H9 (cell line): Measurements from ENCODE around the gene ARR3. TPM values are rescaled to one million over a fixed set of nuclear protein-coding genes. Genes with fewer than 3 reads are reported as not detected.

Source experiments
- DNase-seq: peaks from one replicate; pipeline ENCODE4 v3.0.0-alpha.2; 2017
- H2AFZ ChIP-seq: one replicate; pipeline ENCODE4 v1.6.1; 2013; ENCODE audit warnings: mild to moderate bottlenecking, low read length, control low read depth, moderate library complexity
- H2AK5ac ChIP-seq: 2 replicates; pipeline ENCODE4 v1.6.1; 2013; ENCODE audit warnings: low read length, control low read depth, mixed read lengths; ENCODE audit not compliant: insufficient read length
- H2BK120ac ChIP-seq: one replicate; pipeline ENCODE4 v1.6.1; 2013; ENCODE audit warnings: low read depth, mild to moderate bottlenecking, low read length, control low read depth, inconsistent platforms; ENCODE audit not compliant: poor library complexity, severe bottlenecking
- H2BK12ac ChIP-seq: 2 replicates; pipeline ENCODE4 v1.6.1; 2013; ENCODE audit warnings: low read length, control low read depth, mixed read lengths, low read depth; ENCODE audit not compliant: insufficient read length
- H2BK15ac ChIP-seq: 2 replicates; pipeline ENCODE4 v1.6.1; 2013; ENCODE audit warnings: low read depth, low read length, control low read depth
- H2BK20ac ChIP-seq: one replicate; pipeline ENCODE4 v1.6.1; 2013; ENCODE audit warnings: low read depth, mild to moderate bottlenecking, low read length, control low read depth, inconsistent platforms; ENCODE audit not compliant: poor library complexity, severe bottlenecking
- H2BK5ac ChIP-seq: 2 replicates; pipeline ENCODE4 v1.6.1; 2013; ENCODE audit warnings: low read length, control low read depth, mixed read lengths; ENCODE audit not compliant: insufficient read length
- H3K14ac ChIP-seq: 2 replicates; pipeline ENCODE4 v1.6.1; 2013; ENCODE audit warnings: low read length, control low read depth; ENCODE audit not compliant: insufficient read depth
- H3K18ac ChIP-seq: 2 replicates; pipeline ENCODE4 v1.6.1; 2013; ENCODE audit warnings: low read depth, mild to moderate bottlenecking, mixed read lengths, low read length, control low read depth; ENCODE audit not compliant: insufficient read length
- H3K23ac ChIP-seq: 2 replicates; pipeline ENCODE4 v1.6.1; 2013; ENCODE audit warnings: low read length, control low read depth, mixed read lengths, low read depth; ENCODE audit not compliant: insufficient read length
- H3K23me2 ChIP-seq: 2 replicates; pipeline ENCODE4 v1.6.1; 2013; ENCODE audit warnings: low read depth, mild to moderate bottlenecking, mixed read lengths, low read length, control low read depth; ENCODE audit not compliant: insufficient read length, poor library complexity, severe bottlenecking
- H3K27ac ChIP-seq: 2 replicates; pipeline ENCODE4 v1.5.1; 2013; ENCODE audit warnings: low read length, control low read depth, mixed read lengths, low read depth; ENCODE audit not compliant: insufficient read length
- H3K27me3 ChIP-seq: 2 replicates; pipeline ENCODE4 v1.6.1; 2013; ENCODE audit warnings: low read length, control low read depth, inconsistent platforms; ENCODE audit not compliant: insufficient read depth
- H3K4ac ChIP-seq: 2 replicates; pipeline ENCODE4 v1.6.1; 2013; ENCODE audit warnings: low read depth, mild to moderate bottlenecking, control low read depth, inconsistent platforms, low read length, moderate library complexity
- H3K4me1 ChIP-seq: 2 replicates; pipeline ENCODE4 v1.6.1; 2013; ENCODE audit warnings: low read length, control low read depth, inconsistent platforms; ENCODE audit not compliant: insufficient read depth
- H3K4me2 ChIP-seq: 2 replicates; pipeline ENCODE4 v1.6.1; 2013; ENCODE audit warnings: low read length, control low read depth, mixed read lengths; ENCODE audit not compliant: insufficient read length, insufficient read depth
- H3K56ac ChIP-seq: 2 replicates; pipeline ENCODE4 v1.6.1; 2013; ENCODE audit warnings: low read depth, mild to moderate bottlenecking, mixed read lengths, low read length, control low read depth; ENCODE audit not compliant: insufficient read length
- H3K79me1 ChIP-seq: 2 replicates; pipeline ENCODE4 v1.6.1; 2013; ENCODE audit warnings: low read depth, mild to moderate bottlenecking, moderate library complexity, low read length, control low read depth, inconsistent platforms; ENCODE audit not compliant: insufficient read depth, poor library complexity, severe bottlenecking
- H3K79me2 ChIP-seq: 2 replicates; pipeline ENCODE4 v1.6.1; 2013; ENCODE audit warnings: low read length, control low read depth, inconsistent platforms; ENCODE audit not compliant: insufficient read depth
- H3K9ac ChIP-seq: 2 replicates; pipeline ENCODE4 v1.6.1; 2013; ENCODE audit warnings: low read length, control low read depth, mixed read lengths; ENCODE audit not compliant: insufficient read length; ENCODE audit errors: extremely low read depth
- H3K9me3 ChIP-seq: one replicate; pipeline ENCODE4 v1.6.1; 2013; ENCODE audit warnings: low read depth, low read length, inconsistent platforms; ENCODE audit not compliant: control insufficient read depth
- H3T11ph ChIP-seq: one replicate; pipeline ENCODE4 v1.6.1; 2013; ENCODE audit warnings: mild to moderate bottlenecking, low read length, control low read depth, inconsistent platforms
- H4K20me1 ChIP-seq: one replicate; pipeline ENCODE4 v1.6.1; 2013; ENCODE audit not compliant: control insufficient read depth, insufficient read length, insufficient read depth
- H4K5ac ChIP-seq: 2 replicates; pipeline ENCODE4 v1.6.1; 2013; ENCODE audit warnings: low read depth, mild to moderate bottlenecking, mixed read lengths, low read length, control low read depth; ENCODE audit not compliant: insufficient read length
- H4K8ac ChIP-seq: replicated peaks from 2 replicates; pipeline ENCODE4 v1.6.1; 2013; ENCODE audit warnings: low read length, control low read depth, mixed read lengths, low read depth; ENCODE audit not compliant: insufficient read length
- H4K91ac ChIP-seq: 2 replicates; pipeline ENCODE4 v1.6.1; 2013; ENCODE audit warnings: low read depth, mild to moderate bottlenecking, moderate library complexity, mixed read lengths, low read length, control low read depth; ENCODE audit not compliant: insufficient read length
- H3K27ac Mint-ChIP-seq, 3 experiments: 2 replicates in 2 of 3; 3 replicates in 1 of 3; pipeline ENCODE4 v1.8.0; 2020 to 2021; ENCODE audit warnings: mixed read lengths in 3 of 3, mild to moderate bottlenecking in 1 of 3, moderate library complexity in 1 of 3
- H3K27me3 Mint-ChIP-seq: 2 replicates; pipeline ENCODE4 v1.8.0; 2021; ENCODE audit warnings: low read depth, mild to moderate bottlenecking, moderate library complexity, mixed read lengths
- H3K36me3 Mint-ChIP-seq, 3 experiments: 2 replicates in 2 of 3; 3 replicates in 1 of 3; pipeline ENCODE4 v1.8.0; 2020 to 2021; ENCODE audit warnings: low read depth in 3 of 3, mixed read lengths in 3 of 3; ENCODE audit not compliant: insufficient read depth in 1 of 3
- H3K4me1 Mint-ChIP-seq, 2 experiments: 2 replicates each; pipeline ENCODE4 v1.8.0; 2020; ENCODE audit warnings: mixed read lengths in 2 of 2
- H3K4me3 Mint-ChIP-seq, 2 experiments: 2 replicates in 1 of 2; 3 replicates in 1 of 2; pipeline ENCODE4 v1.8.0; 2020 to 2021; ENCODE audit warnings: mild to moderate bottlenecking in 2 of 2, mixed read lengths in 2 of 2, moderate library complexity in 1 of 2
- H3K9me3 Mint-ChIP-seq, 2 experiments: 2 replicates in 1 of 2; 3 replicates in 1 of 2; pipeline ENCODE4 v1.8.0; 2020; ENCODE audit warnings: mild to moderate bottlenecking in 2 of 2, mixed read lengths in 2 of 2, moderate library complexity in 1 of 2
- CTCF ChIP-seq: fragments of 200-600 bp; sonication (generic); conservative IDR thresholded peaks from 3 replicates; pipeline ENCODE4 v1.8.0; 2021; ENCODE audit warnings: antibody characterized with exemption, mild to moderate bottlenecking
- WGBS: extraction: QIAGEN DNeasy Blood & Tissue Kit; methylation state at CpG from one replicate; pipeline ENCODE4 v1.1.7; 2013; ENCODE audit warnings: missing lambda C conversion rate, low lambda C conversion rate, mixed read lengths; ENCODE audit not compliant: insufficient read length; ENCODE audit errors: extremely low coverage; 5-methylcytosine and 5-hydroxymethylcytosine counted together
- total RNA-seq: library from RNA; stranded (reverse); gene quantifications from 2 replicates; pipeline ENCODE4 v1.2.1, GENCODE V29; 2021

ARR3 gene
- total RNA-seq, 1 experiment from 2014 or later = not detected

GRCh38 chrX:70289168-70289792 is 21.1 kb downstream of the ARR3 start:
- no peak overlapping the region for H2AK5ac ChIP-seq
- H3K9ac ChIP-seq = peak overlapping the region; percentile 20
- peak overlapping the region in 1 of 3 experiments; percentile 82; a peak in 2 of 7 replicates for H3K27ac Mint-ChIP-seq
- no peaks in the 10 kb centered on the region for H3K23me2 ChIP-seq
- no peak for TF ChIP-seq CTCF
- H2BK15ac ChIP-seq = no peak overlapping the region
- H3K23ac ChIP-seq = no peak overlapping the region
- no peak overlapping the region for H4K91ac ChIP-seq
- H2BK12ac ChIP-seq = no peak overlapping the region
- no peaks in the 10 kb centered on the region for H3K79me1 ChIP-seq
- H3K27me3 Mint-ChIP-seq = no peaks in the 10 kb centered on the region
- H4K8ac ChIP-seq = no peak overlapping the region
- H3K27me3 ChIP-seq = no peaks in the 10 kb centered on the region
- H3K18ac ChIP-seq = no peak overlapping the region
- H3K36me3 Mint-ChIP-seq = peaks cover 8 to 48% (median 37%) of the 10 kb centered on the region in 3 experiments
- WGBS = no CpG with 5 or more reads among the region's 11 CpGs
- no peak for DNase-seq
- no peak overlapping the region for H4K5ac ChIP-seq
- H3K4ac ChIP-seq = no peak overlapping the region
- no peaks in the 10 kb centered on the region for H3K4me1 ChIP-seq
- H2AFZ ChIP-seq = no peak overlapping the region
- no peak overlapping the region for H3T11ph ChIP-seq
- peak overlapping the region; percentile 59 for H3K4me2 ChIP-seq
- peak overlapping the region; percentile 92 to 97 for H3K4me3 Mint-ChIP-seq
- H3K9me3 Mint-ChIP-seq = peaks cover 68 to 80% of the 10 kb centered on the region in 2 experiments
- H2BK20ac ChIP-seq = no peak overlapping the region
- no peak overlapping the region for H3K14ac ChIP-seq
- H3K27ac ChIP-seq = no peak overlapping the region
- no peaks in the 10 kb centered on the region for H4K20me1 ChIP-seq
- H3K4me1 Mint-ChIP-seq = peaks cover 9 to 14% of the 10 kb centered on the region in 2 experiments
- H3K9me3 ChIP-seq = peaks cover 31% of the 10 kb centered on the region
- no peak overlapping the region for H2BK120ac ChIP-seq
- H3K79me2 ChIP-seq = no peaks in the 10 kb centered on the region
- no peak overlapping the region for H3K56ac ChIP-seq
- no peak overlapping the region for H2BK5ac ChIP-seq
